ENCODE measurements around the gene PTCH2. TPM values are rescaled to one million over a fixed set of nuclear protein-coding genes. Genes with fewer than 3 reads are reported as not detected.

PTCH2 gene
- total and polyA plus RNA-seq, 2 of the 13 experiments (the other 11 are each of a cell fraction or from before 2014, with no cell fraction given) = 0.60 to 1.5 TPM

DNA sequence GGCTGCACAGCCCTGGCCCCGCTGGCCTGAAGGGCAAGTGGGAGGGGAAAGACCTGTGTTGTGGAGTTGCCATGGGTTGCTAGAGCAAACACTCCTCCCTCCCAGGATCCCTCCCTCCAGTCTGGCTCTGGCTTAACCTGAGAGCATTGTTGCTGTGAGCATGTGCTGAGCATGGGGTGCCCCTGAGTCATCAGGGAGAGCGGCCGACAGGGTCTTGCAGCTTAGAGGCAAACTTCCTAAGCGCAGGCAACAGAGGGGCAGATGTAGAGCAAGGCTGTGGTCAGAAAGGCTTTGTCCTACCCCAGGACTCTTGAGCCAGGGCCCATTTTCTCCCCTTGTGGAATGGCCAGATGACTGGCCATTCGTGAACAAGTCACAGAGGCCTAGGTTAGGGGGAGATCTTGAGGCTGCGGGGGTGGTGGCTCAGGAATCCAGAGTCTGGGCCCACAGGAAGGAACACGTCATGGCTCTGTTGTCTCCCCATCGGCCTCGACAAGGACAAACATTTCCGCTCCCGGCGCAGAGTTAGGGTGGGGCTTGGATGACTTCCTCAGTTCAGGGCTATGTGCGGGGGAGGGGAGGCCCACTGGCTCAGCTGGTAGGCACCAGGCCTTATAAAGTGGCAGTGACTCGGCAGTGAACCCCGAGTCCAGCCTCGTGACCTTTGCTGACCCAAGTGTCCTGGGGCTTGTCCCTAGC lies 35.5 kb downstream of the PTCH2 start (continued):
- TF ChIP-seq, protein P1, sequence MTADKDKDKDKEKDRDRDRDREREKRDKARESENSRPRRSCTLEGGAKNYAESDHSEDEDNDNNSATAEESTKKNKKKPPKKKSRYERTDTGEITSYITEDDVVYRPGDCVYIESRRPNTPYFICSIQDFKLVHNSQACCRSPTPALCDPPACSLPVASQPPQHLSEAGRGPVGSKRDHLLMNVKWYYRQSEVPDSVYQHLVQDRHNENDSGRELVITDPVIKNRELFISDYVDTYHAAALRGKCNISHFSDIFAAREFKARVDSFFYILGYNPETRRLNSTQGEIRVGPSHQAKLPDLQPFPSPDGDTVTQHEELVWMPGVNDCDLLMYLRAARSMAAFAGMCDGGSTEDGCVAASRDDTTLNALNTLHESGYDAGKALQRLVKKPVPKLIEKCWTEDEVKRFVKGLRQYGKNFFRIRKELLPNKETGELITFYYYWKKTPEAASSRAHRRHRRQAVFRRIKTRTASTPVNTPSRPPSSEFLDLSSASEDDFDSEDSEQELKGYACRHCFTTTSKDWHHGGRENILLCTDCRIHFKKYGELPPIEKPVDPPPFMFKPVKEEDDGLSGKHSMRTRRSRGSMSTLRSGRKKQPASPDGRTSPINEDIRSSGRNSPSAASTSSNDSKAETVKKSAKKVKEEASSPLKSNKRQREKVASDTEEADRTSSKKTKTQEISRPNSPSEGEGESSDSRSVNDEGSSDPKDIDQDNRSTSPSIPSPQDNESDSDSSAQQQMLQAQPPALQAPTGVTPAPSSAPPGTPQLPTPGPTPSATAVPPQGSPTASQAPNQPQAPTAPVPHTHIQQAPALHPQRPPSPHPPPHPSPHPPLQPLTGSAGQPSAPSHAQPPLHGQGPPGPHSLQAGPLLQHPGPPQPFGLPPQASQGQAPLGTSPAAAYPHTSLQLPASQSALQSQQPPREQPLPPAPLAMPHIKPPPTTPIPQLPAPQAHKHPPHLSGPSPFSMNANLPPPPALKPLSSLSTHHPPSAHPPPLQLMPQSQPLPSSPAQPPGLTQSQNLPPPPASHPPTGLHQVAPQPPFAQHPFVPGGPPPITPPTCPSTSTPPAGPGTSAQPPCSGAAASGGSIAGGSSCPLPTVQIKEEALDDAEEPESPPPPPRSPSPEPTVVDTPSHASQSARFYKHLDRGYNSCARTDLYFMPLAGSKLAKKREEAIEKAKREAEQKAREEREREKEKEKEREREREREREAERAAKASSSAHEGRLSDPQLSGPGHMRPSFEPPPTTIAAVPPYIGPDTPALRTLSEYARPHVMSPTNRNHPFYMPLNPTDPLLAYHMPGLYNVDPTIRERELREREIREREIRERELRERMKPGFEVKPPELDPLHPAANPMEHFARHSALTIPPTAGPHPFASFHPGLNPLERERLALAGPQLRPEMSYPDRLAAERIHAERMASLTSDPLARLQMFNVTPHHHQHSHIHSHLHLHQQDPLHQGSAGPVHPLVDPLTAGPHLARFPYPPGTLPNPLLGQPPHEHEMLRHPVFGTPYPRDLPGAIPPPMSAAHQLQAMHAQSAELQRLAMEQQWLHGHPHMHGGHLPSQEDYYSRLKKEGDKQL (CRISPR knock-in tag; IDR thresholded peaks at IDR 0.05; ENCODE audit: low read depth) = peak; percentile 44; the same call in 1 of the 2 replicates
- peak; percentile 92 for TF ChIP-seq SALL1 (CRISPR knock-in tag; IDR thresholded peaks at IDR 0.05)
- TF ChIP-seq ZNF251 (CRISPR knock-in tag; IDR thresholded peaks at IDR 0.05) = 0 out of 2 replicates have a peak, but pooled peaks have one; percentile 50
- no peak for TF ChIP-seq CBX5 (CRISPR knock-in tag; IDR thresholded peaks at IDR 0.05; ENCODE audit: borderline replicate concordance)
- peak; percentile 44 for TF ChIP-seq AGO2 (optimal IDR thresholded peaks at IDR 0.05; ENCODE audit: low read depth, low read length)
- TF ChIP-seq, protein P2, sequence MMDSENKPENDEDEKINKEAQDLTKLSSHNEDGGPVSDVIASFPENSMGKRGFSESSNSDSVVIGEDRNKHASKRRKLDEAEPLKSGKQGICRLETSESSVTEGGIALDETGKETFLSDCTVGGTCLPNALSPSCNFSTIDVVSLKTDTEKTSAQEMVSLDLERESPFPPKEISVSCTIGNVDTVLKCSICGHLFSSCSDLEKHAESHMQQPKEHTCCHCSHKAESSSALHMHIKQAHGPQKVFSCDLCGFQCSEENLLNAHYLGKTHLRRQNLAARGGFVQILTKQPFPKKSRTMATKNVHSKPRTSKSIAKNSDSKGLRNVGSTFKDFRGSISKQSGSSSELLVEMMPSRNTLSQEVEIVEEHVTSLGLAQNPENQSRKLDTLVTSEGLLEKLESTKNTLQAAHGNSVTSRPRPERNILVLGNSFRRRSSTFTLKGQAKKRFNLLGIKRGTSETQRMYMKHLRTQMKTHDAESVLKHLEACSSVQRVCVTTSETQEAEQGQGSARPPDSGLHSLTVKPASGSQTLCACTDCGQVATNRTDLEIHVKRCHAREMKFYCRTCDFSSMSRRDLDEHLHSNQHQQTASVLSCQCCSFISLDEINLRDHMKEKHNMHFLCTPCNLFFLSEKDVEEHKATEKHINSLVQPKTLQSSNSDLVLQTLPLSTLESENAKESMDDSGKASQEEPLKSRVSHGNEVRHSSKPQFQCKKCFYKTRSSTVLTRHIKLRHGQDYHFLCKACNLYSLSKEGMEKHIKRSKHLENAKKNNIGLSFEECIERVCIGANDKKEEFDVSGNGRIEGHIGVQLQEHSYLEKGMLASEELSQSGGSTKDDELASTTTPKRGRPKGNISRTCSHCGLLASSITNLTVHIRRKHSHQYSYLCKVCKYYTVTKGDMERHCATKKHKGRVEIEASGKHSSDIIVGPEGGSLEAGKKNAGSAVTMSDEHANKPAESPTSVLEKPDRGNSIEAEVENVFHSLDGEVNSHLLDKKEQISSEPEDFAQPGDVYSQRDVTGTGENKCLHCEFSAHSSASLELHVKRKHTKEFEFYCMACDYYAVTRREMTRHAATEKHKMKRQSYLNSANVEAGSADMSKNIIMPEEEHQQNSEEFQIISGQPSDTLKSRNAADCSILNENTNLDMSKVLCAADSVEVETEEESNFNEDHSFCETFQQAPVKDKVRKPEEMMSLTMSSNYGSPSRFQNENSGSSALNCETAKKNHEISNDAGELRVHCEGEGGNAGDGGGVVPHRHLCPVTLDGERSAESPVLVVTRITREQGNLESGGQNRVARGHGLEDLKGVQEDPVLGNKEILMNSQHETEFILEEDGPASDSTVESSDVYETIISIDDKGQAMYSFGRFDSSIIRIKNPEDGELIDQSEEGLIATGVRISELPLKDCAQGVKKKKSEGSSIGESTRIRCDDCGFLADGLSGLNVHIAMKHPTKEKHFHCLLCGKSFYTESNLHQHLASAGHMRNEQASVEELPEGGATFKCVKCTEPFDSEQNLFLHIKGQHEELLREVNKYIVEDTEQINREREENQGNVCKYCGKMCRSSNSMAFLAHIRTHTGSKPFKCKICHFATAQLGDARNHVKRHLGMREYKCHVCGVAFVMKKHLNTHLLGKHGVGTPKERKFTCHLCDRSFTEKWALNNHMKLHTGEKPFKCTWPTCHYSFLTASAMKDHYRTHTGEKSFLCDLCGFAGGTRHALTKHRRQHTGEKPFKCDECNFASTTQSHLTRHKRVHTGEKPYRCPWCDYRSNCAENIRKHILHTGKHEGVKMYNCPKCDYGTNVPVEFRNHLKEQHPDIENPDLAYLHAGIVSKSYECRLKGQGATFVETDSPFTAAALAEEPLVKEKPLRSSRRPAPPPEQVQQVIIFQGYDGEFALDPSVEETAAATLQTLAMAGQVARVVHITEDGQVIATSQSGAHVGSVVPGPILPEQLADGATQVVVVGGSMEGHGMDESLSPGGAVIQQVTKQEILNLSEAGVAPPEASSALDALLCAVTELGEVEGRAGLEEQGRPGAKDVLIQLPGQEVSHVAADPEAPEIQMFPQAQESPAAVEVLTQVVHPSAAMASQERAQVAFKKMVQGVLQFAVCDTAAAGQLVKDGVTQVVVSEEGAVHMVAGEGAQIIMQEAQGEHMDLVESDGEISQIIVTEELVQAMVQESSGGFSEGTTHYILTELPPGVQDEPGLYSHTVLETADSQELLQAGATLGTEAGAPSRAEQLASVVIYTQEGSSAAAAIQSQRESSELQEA (CRISPR knock-in tag; IDR thresholded peaks at IDR 0.05; ENCODE audit: not compliant biosample characterization) = peak; percentile 29
- no peak; the same call in 1 of the 2 replicates for TF ChIP-seq ZNF749 (CRISPR knock-in tag; IDR thresholded peaks at IDR 0.05; ENCODE audit: borderline replicate concordance)
- TF ChIP-seq ZNF768 (CRISPR knock-in tag; IDR thresholded peaks at IDR 0.05) = no peak; the same call in 1 of the 2 replicates
- peak; percentile 71; the same call in 1 of the 2 replicates for TF ChIP-seq DNMT3B (CRISPR knock-in tag; conservative IDR thresholded peaks at IDR 0.05)
- TF ChIP-seq SSRP1 (CRISPR knock-in tag; IDR thresholded peaks at IDR 0.05) = peak; percentile 26; the same call in 1 of the 2 replicates
- TF ChIP-seq KMT2A (CRISPR knock-in tag; IDR thresholded peaks at IDR 0.05) = no peak
- peak; percentile 76 for TF ChIP-seq CREM (IDR thresholded peaks at IDR 0.05)
- no peak for TF ChIP-seq CREM (CRISPR knock-in tag; IDR thresholded peaks at IDR 0.05)
- no peak for TF ChIP-seq NONO (IDR thresholded peaks at IDR 0.05)
- TF ChIP-seq NONO (CRISPR knock-in tag; conservative IDR thresholded peaks at IDR 0.05) = peak; percentile 64
- no peak; the same call in 1 of the 2 replicates for TF ChIP-seq ZNF775 (CRISPR knock-in tag; IDR thresholded peaks at IDR 0.05; ENCODE audit: borderline replicate concordance)
- TF ChIP-seq DMAP1 (CRISPR knock-in tag; IDR thresholded peaks at IDR 0.05) = peak; percentile 87
- TF ChIP-seq FOXA3 (CRISPR knock-in tag; IDR thresholded peaks at IDR 0.05) = peak; percentile 72

Data from HepG2 (cell line).